ENCODE results near the gene MARS1.

GRCh38 chr12:57517187-57517586 lies 29.3 kb downstream of the MARS1 start:
- TF ChIP-seq, protein P1, sequence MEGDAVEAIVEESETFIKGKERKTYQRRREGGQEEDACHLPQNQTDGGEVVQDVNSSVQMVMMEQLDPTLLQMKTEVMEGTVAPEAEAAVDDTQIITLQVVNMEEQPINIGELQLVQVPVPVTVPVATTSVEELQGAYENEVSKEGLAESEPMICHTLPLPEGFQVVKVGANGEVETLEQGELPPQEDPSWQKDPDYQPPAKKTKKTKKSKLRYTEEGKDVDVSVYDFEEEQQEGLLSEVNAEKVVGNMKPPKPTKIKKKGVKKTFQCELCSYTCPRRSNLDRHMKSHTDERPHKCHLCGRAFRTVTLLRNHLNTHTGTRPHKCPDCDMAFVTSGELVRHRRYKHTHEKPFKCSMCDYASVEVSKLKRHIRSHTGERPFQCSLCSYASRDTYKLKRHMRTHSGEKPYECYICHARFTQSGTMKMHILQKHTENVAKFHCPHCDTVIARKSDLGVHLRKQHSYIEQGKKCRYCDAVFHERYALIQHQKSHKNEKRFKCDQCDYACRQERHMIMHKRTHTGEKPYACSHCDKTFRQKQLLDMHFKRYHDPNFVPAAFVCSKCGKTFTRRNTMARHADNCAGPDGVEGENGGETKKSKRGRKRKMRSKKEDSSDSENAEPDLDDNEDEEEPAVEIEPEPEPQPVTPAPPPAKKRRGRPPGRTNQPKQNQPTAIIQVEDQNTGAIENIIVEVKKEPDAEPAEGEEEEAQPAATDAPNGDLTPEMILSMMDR (tag by site-specific recombination; IDR thresholded peaks at IDR 0.05), result no peak
- TF ChIP-seq ZNF169 (tag by site-specific recombination; IDR thresholded peaks at IDR 0.05) (no peak), GFI1B (tag by site-specific recombination; IDR thresholded peaks at IDR 0.05) (no peak), ZNF174 (tag by site-specific recombination; IDR thresholded peaks at IDR 0.05) (no peak), ZBTB17 (tag by site-specific recombination; IDR thresholded peaks at IDR 0.05) (no peak), ZNF140 (tag by site-specific recombination; IDR thresholded peaks at IDR 0.05) (no peak), ZBTB8A (tag by site-specific recombination; IDR thresholded peaks at IDR 0.05) (no peak), ZSCAN23 (tag by site-specific recombination; IDR thresholded peaks at IDR 0.05) (no peak), ZBTB20 (tag by site-specific recombination; IDR thresholded peaks at IDR 0.05) (no peak), ZFHX2 (tag by site-specific recombination; conservative IDR thresholded peaks at IDR 0.05) (no peak), ZNF138 (tag by site-specific recombination; IDR thresholded peaks at IDR 0.05; ENCODE audit: borderline replicate concordance) (no peak), HOXA7 (CRISPR knock-in tag; IDR thresholded peaks at IDR 0.05; ENCODE audit: borderline replicate concordance) (no peak), EGR2 (tag by site-specific recombination; IDR thresholded peaks at IDR 0.05; ENCODE audit: low read depth) (no peak)
